SK-N-SH (cell line): ENCODE data around the gene CEP162. TPM values are rescaled to one million over a fixed set of nuclear protein-coding genes. Genes with fewer than 3 reads are reported as not detected.

Experiments
- CTCF ChIA-PET: fragments of 300-600, 350-600 bp; formaldehyde crosslinking; extraction: SDS; loops from one replicate; lab custom pipeline; 2021; lab: Yijun Ruan, JAX
- POLR2A ChIA-PET: fragments of 350-600 bp; sonication (Branson Sonifier 250); formaldehyde crosslinking; extraction: SDS; loops from one replicate; lab custom pipeline; 2020; ENCODE audit warnings: antibody characterized with exemption, inconsistent platforms; lab: Yijun Ruan, JAX
- DNase-seq: peaks from one replicate; pipeline ENCODE4 v3.0.0; 2012
- H2AFZ ChIP-seq: fragments of 200-600 bp; sonication (generic); 2 replicates; pipeline ENCODE4 v1.8.1; 2016; ENCODE audit warnings: antibody characterized with exemption, mild to moderate bottlenecking, low read depth
- H3F3A ChIP-seq: fragments of 200-600 bp; sonication (generic); replicated peaks from 2 replicates; pipeline ENCODE3; 2016; ENCODE audit warnings: antibody characterized with exemption, mild to moderate bottlenecking; ENCODE audit not compliant: insufficient read depth
- H3K27ac ChIP-seq, 2 experiments: fragments of 200-500 bp in 1 of 2; fragments of 200-600 bp in 1 of 2; sonication (Bioruptor generic) in 1 of 2; sonication (generic), shearing (Covaris generic) in 1 of 2; 2 replicates each; pipeline versions ENCODE4 v1.5.1 to v1.6.1; 2014 to 2016; ENCODE audit warnings: low read depth in 2 of 2, inconsistent platforms in 1 of 2, low read length in 1 of 2, mild to moderate bottlenecking in 1 of 2, mixed read lengths in 1 of 2
- H3K27me3 ChIP-seq: fragments of 200-600 bp; sonication (generic), shearing (Covaris generic); 2 replicates; pipeline ENCODE4 v1.6.1; 2016; ENCODE audit warnings: mixed run types; ENCODE audit not compliant: insufficient read depth
- H3K36me3 ChIP-seq, 2 experiments: fragments of 200-500 bp in 1 of 2; fragments of 200-600 bp in 1 of 2; sonication (Bioruptor generic) in 1 of 2; sonication (generic) in 1 of 2; replicated peaks in 1 of 2; 2 replicates each; pipeline versions ENCODE3 to v1.5.1; 2014 to 2016; ENCODE audit warnings: low read length in 1 of 2, mild to moderate bottlenecking in 1 of 2; ENCODE audit not compliant: insufficient read depth in 2 of 2, control insufficient read depth in 1 of 2
- H3K4me1 ChIP-seq, 2 experiments: fragments of 200-500 bp in 1 of 2; fragments of 200-600 bp in 1 of 2; sonication (Bioruptor generic) in 1 of 2; sonication (generic), shearing (Covaris generic) in 1 of 2; 2 replicates each; pipeline versions ENCODE4 v1.5.1 to v1.6.1; 2014 to 2016; ENCODE audit warnings: low read depth in 1 of 2, low read length in 1 of 2, mixed run types in 1 of 2; ENCODE audit not compliant: insufficient read depth in 2 of 2, control insufficient read depth in 1 of 2
- H3K4me2 ChIP-seq: fragments of 200-600 bp; sonication (generic), shearing (Covaris generic); 2 replicates; pipeline ENCODE4 v1.6.1; 2017; ENCODE audit warnings: mixed run types
- H3K4me3 ChIP-seq, 2 experiments: fragments of 200-500 bp in 1 of 2; fragments of 200-600 bp in 1 of 2; sonication (Bioruptor generic) in 1 of 2; sonication (generic), shearing (Covaris generic) in 1 of 2; 2 replicates each; pipeline versions ENCODE4 v1.5.1 to v1.8.1; 2014 to 2016; ENCODE audit warnings: low read depth in 2 of 2, inconsistent platforms in 1 of 2, low read length in 1 of 2, mild to moderate bottlenecking in 1 of 2, mixed read lengths in 1 of 2, moderate library complexity in 1 of 2
- H3K79me2 ChIP-seq: fragments of 200-600 bp; sonication (generic); 2 replicates; pipeline ENCODE4 v1.8.1; 2017; ENCODE audit warnings: mild to moderate bottlenecking; ENCODE audit not compliant: insufficient read depth
- H3K9ac ChIP-seq: fragments of 200-600 bp; sonication (generic); 2 replicates; pipeline ENCODE4 v1.6.1; 2017; ENCODE audit warnings: mixed run types
- H3K9me2 ChIP-seq: fragments of 200-600 bp; sonication (generic); 2 replicates; pipeline ENCODE4 v1.6.1; 2017; ENCODE audit warnings: mixed run types
- H3K9me3 ChIP-seq: fragments of 200-600 bp; sonication (generic); 2 replicates; pipeline ENCODE4 v1.6.1; 2017; ENCODE audit warnings: mixed run types, mild to moderate bottlenecking, moderate library complexity
- H4K20me1 ChIP-seq: fragments of 200-600 bp; sonication (generic); 2 replicates; pipeline ENCODE4 v1.6.1; 2017; ENCODE audit warnings: mild to moderate bottlenecking, mixed run types; ENCODE audit not compliant: insufficient read depth
- EP300 ChIP-seq, 2 experiments: IDR thresholded peaks; 2 replicates each; pipeline versions ENCODE4 v1.4.0 to v1.6.1; 2012; ENCODE audit warnings: borderline replicate concordance in 1 of 2, low read depth in 1 of 2, low read length in 1 of 2
- FOXJ3 ChIP-seq: sonication (generic); formaldehyde crosslinking; IDR thresholded peaks from 2 replicates; pipeline ENCODE4 v1.5.1; 2020; ENCODE audit warnings: mild to moderate bottlenecking, missing genetic modification reagents
- FOXM1 ChIP-seq: IDR thresholded peaks from 2 replicates; pipeline ENCODE4 v1.4.0; 2012; ENCODE audit warnings: low read depth, mild to moderate bottlenecking
- NRF1 ChIP-seq: IDR thresholded peaks from 2 replicates; pipeline ENCODE4 v1.6.1; 2012; ENCODE audit warnings: low read depth, mild to moderate bottlenecking, low read length
- RXRA ChIP-seq: IDR thresholded peaks from 2 replicates; pipeline ENCODE4 v1.4.0; 2012; ENCODE audit warnings: low read depth, mild to moderate bottlenecking, borderline replicate concordance
- TCF12 ChIP-seq: IDR thresholded peaks from 2 replicates; pipeline ENCODE4 v1.4.0; 2012
- WGBS: methylation state at CpG from one replicate; pipeline ENCODE4 v1.1.6; 2017; ENCODE audit warnings: low lambda C conversion rate; 5-methylcytosine and 5-hydroxymethylcytosine counted together
- polyA plus RNA-seq, 3 experiments: library from polyadenylated mRNA; depleted of rRNA; stranded (reverse); fragments of >200 nt; gene quantifications; 2 replicates each; pipeline ENCODE4 v1.2.3, GENCODE V29; 2012
- TF ChIP-seq, protein P1 (sequence below): fragments of 150-350 bp; IDR thresholded peaks from 2 replicates; pipeline ENCODE4 v1.6.1; 2016; ENCODE audit warnings: mild to moderate bottlenecking, low read depth, low read length
- TF ChIP-seq, protein P2 (sequence below): IDR thresholded peaks from 2 replicates; pipeline ENCODE4 v1.4.0; 2012; ENCODE audit warnings: low read depth, borderline replicate concordance
- TF ChIP-seq, protein P3 (sequence below): IDR thresholded peaks from 2 replicates; pipeline ENCODE4 v1.4.0; 2012; ENCODE audit warnings: low read depth
- TF ChIP-seq, protein P4 (sequence below): fragments of 200-600 bp; sonication (generic); IDR thresholded peaks from 2 replicates; pipeline ENCODE4 v1.6.1; 2017; ENCODE audit warnings: antibody characterized with exemption, mild to moderate bottlenecking, moderate library complexity
- TF ChIP-seq, protein P5 (sequence below): IDR thresholded peaks from 2 replicates; pipeline ENCODE4 v1.6.1; 2012; ENCODE audit warnings: mild to moderate bottlenecking, low read depth, low read length, moderate library complexity

Gene CEP162
- polyA plus RNA-seq, 1 of the 3 experiments (the other 2 are of a cell fraction) = 1.2 TPM

DNA sequence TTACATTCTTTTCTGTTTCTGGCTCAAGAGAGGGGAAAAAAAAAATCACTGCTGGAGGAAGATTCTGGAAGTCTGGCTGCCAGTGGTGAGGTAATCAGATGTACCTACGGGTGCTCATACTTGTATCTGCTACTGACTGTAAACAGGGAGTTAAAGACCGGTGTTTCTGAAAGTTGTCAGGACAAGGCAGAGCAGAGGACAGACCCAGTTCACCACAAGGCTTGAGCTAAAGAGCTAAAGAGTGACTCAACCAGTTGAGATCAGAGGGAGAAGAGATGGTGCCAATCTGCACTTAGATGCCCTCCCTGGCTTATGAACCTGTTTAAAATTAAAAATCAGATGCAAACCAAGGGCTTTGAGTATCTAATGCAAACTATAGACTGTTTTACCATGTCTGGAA, 55.4 kb downstream of the CEP162 start:
- no peak for TF ChIP-seq RXRA
- no peaks in the 10 kb centered on the region for H4K20me1 ChIP-seq
- 88% methylated on average over 2 of the region's 2 CpGs for WGBS
- H3K79me2 ChIP-seq = no peaks in the 10 kb centered on the region
- H3K4me2 ChIP-seq = no peak overlapping the region
- CTCF ChIA-PET = interaction anchor here (1.2 kb wide), 1 partner anchor 48 kb away, joined by 3 read pairs; no protein-coding TSS in a partner anchor
- H3K36me3 ChIP-seq = peaks cover 21 to 54% of the 10 kb centered on the region in 2 experiments
- H3K4me1 ChIP-seq = no peaks in the 10 kb centered on the region; a peak in 1 of 4 replicates
- POLR2A ChIA-PET = no interaction called here
- H3K27ac ChIP-seq = no peak overlapping the region
- no peak overlapping the region for H2AFZ ChIP-seq
- H3K9me3 ChIP-seq = no peaks in the 10 kb centered on the region
- H3K9ac ChIP-seq = no peak overlapping the region
- H3K9me2 ChIP-seq = no peaks in the 10 kb centered on the region
- H3K4me3 ChIP-seq = no peak overlapping the region
- no peaks in the 10 kb centered on the region for H3F3A ChIP-seq
- DNase-seq = no peak
- H3K27me3 ChIP-seq = no peaks in the 10 kb centered on the region

DNA sequence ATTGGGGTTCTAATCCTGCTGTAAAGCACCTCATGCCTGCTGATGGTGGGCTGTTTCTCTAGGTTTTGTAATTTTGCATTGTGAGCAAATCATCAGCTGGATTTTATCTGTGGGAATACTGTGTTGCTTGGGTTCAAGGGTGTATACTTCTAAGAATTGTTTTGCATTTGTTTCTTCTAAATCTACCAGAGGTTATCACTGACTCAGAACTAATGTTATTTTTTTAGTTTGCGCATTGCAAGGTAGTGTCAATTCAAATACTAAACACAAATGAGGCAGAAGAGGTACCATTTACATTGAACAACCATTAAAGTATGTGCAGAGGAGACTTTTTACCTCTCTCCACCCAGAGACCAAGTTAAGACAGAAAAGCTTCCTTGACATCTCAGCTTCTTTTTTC, 60.0 kb downstream of the CEP162 start:
- Histone ChIP-seq H3K9ac (no peak overlapping the region), H3K4me3 (no peak overlapping the region), H3K9me2 (no peaks in the 10 kb centered on the region), H3F3A (no peaks in the 10 kb centered on the region), H4K20me1 (no peaks in the 10 kb centered on the region), H3K4me2 (no peak overlapping the region), H3K9me3 (no peaks in the 10 kb centered on the region), H3K79me2 (no peaks in the 10 kb centered on the region), H3K36me3 (peaks cover 14 to 48% of the 10 kb centered on the region in 2 experiments), H3K27ac (no peak overlapping the region), H2AFZ (no peak overlapping the region), H3K27me3 (no peaks in the 10 kb centered on the region), H3K4me1 (no peaks in the 10 kb centered on the region)
- DNase-seq = no peak
- 93% methylated on average over 1 of the region's 1 CpG for WGBS
- TF ChIP-seq NRF1 = no peak
- TF ChIP-seq FOXM1 = no peak
- no peak for TF ChIP-seq EP300 (IDR thresholded peaks at IDR 0.05; ENCODE audit: borderline replicate concordance in 1 of 2, low read depth in 1 of 2, low read length in 1 of 2)
- ChIA-PET POLR2A (no interaction called here), CTCF (interaction anchor here (0.7 kb wide), 1 partner anchor 546 kb away, joined by 4 read pairs; no protein-coding TSS in a partner anchor)

DNA sequence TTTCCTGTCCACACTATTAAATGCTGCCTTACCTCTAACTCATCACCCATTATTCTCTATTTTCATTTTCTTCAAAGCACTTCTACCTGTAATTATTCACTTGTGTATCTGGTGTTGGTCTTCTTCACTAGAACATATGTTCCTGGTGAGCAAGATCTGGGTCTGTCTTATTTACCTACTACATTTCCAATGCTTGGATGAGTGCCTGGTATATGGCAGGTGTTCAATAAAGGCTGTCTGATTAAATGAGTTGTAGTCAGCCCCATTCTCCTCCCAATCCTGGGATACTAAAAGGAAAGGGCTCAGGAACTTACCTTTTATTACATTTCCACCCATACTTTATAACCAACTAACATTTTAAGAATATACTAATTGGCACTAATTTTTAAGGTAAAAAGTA, 61.0 kb downstream of the CEP162 start:
- ChIA-PET CTCF (no interaction called here), POLR2A (no interaction called here)
- no peak overlapping the region for H3K27ac ChIP-seq
- H3K36me3 ChIP-seq = peaks cover 14 to 41% of the 10 kb centered on the region in 2 experiments
- H3K4me3 ChIP-seq = no peak overlapping the region
- H2AFZ ChIP-seq = no peak overlapping the region
- H3K9ac ChIP-seq = no peak overlapping the region
- DNase-seq = no peak
- no peaks in the 10 kb centered on the region for H4K20me1 ChIP-seq
- H3K79me2 ChIP-seq = no peaks in the 10 kb centered on the region
- H3F3A ChIP-seq = peaks cover 2% of the 10 kb centered on the region
- no peaks in the 10 kb centered on the region for H3K27me3 ChIP-seq
- no peak overlapping the region for H3K4me2 ChIP-seq
- no peaks in the 10 kb centered on the region for H3K9me3 ChIP-seq
- H3K4me1 ChIP-seq = no peaks in the 10 kb centered on the region
- no peaks in the 10 kb centered on the region for H3K9me2 ChIP-seq
- TF ChIP-seq, protein P1, sequence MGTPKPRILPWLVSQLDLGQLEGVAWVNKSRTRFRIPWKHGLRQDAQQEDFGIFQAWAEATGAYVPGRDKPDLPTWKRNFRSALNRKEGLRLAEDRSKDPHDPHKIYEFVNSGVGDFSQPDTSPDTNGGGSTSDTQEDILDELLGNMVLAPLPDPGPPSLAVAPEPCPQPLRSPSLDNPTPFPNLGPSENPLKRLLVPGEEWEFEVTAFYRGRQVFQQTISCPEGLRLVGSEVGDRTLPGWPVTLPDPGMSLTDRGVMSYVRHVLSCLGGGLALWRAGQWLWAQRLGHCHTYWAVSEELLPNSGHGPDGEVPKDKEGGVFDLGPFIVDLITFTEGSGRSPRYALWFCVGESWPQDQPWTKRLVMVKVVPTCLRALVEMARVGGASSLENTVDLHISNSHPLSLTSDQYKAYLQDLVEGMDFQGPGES = no peak
- TF ChIP-seq, protein P2, sequence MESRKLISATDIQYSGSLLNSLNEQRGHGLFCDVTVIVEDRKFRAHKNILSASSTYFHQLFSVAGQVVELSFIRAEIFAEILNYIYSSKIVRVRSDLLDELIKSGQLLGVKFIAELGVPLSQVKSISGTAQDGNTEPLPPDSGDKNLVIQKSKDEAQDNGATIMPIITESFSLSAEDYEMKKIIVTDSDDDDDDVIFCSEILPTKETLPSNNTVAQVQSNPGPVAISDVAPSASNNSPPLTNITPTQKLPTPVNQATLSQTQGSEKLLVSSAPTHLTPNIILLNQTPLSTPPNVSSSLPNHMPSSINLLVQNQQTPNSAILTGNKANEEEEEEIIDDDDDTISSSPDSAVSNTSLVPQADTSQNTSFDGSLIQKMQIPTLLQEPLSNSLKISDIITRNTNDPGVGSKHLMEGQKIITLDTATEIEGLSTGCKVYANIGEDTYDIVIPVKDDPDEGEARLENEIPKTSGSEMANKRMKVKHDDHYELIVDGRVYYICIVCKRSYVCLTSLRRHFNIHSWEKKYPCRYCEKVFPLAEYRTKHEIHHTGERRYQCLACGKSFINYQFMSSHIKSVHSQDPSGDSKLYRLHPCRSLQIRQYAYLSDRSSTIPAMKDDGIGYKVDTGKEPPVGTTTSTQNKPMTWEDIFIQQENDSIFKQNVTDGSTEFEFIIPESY = no peak
- no peak for TF ChIP-seq TCF12
- TF ChIP-seq, protein P3, sequence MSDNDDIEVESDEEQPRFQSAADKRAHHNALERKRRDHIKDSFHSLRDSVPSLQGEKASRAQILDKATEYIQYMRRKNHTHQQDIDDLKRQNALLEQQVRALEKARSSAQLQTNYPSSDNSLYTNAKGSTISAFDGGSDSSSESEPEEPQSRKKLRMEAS = no peak
- TF ChIP-seq, protein P4, sequence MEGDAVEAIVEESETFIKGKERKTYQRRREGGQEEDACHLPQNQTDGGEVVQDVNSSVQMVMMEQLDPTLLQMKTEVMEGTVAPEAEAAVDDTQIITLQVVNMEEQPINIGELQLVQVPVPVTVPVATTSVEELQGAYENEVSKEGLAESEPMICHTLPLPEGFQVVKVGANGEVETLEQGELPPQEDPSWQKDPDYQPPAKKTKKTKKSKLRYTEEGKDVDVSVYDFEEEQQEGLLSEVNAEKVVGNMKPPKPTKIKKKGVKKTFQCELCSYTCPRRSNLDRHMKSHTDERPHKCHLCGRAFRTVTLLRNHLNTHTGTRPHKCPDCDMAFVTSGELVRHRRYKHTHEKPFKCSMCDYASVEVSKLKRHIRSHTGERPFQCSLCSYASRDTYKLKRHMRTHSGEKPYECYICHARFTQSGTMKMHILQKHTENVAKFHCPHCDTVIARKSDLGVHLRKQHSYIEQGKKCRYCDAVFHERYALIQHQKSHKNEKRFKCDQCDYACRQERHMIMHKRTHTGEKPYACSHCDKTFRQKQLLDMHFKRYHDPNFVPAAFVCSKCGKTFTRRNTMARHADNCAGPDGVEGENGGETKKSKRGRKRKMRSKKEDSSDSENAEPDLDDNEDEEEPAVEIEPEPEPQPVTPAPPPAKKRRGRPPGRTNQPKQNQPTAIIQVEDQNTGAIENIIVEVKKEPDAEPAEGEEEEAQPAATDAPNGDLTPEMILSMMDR = no peak
- TF ChIP-seq FOXJ3 (CRISPR knock-in tag) = no peak
- TF ChIP-seq, protein P5, sequence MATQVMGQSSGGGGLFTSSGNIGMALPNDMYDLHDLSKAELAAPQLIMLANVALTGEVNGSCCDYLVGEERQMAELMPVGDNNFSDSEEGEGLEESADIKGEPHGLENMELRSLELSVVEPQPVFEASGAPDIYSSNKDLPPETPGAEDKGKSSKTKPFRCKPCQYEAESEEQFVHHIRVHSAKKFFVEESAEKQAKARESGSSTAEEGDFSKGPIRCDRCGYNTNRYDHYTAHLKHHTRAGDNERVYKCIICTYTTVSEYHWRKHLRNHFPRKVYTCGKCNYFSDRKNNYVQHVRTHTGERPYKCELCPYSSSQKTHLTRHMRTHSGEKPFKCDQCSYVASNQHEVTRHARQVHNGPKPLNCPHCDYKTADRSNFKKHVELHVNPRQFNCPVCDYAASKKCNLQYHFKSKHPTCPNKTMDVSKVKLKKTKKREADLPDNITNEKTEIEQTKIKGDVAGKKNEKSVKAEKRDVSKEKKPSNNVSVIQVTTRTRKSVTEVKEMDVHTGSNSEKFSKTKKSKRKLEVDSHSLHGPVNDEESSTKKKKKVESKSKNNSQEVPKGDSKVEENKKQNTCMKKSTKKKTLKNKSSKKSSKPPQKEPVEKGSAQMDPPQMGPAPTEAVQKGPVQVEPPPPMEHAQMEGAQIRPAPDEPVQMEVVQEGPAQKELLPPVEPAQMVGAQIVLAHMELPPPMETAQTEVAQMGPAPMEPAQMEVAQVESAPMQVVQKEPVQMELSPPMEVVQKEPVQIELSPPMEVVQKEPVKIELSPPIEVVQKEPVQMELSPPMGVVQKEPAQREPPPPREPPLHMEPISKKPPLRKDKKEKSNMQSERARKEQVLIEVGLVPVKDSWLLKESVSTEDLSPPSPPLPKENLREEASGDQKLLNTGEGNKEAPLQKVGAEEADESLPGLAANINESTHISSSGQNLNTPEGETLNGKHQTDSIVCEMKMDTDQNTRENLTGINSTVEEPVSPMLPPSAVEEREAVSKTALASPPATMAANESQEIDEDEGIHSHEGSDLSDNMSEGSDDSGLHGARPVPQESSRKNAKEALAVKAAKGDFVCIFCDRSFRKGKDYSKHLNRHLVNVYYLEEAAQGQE = no peak
